Osteoblast (primary cell): ENCODE results near the gene LGALS1. TPM values are rescaled to one million over a fixed set of nuclear protein-coding genes. Genes with fewer than 3 reads are reported as not detected.

Experiments used
- DNase-seq: peaks from one replicate; pipeline ENCODE4 v3.0.0; 2011; ENCODE audit warnings: low spot score, mixed read lengths; ENCODE audit not compliant: insufficient read length; ENCODE audit errors: missing footprints
- H2AFZ ChIP-seq: 2 replicates; pipeline ENCODE4 v1.6.0; 2011; ENCODE audit warnings: mild to moderate bottlenecking, low read length
- H3K27ac ChIP-seq: 2 replicates; pipeline ENCODE4 v1.5.1; 2011; ENCODE audit warnings: mild to moderate bottlenecking, low read depth, low read length, moderate library complexity
- H3K27me3 ChIP-seq: 2 replicates; pipeline ENCODE4 v1.6.0; 2012; ENCODE audit warnings: mild to moderate bottlenecking, control low read depth, inconsistent platforms, low read length, moderate library complexity; ENCODE audit not compliant: insufficient read depth
- H3K36me3 ChIP-seq: 2 replicates; pipeline ENCODE4 v1.5.1; 2011; ENCODE audit warnings: mild to moderate bottlenecking, low read length, control low read depth, moderate library complexity; ENCODE audit not compliant: insufficient read depth
- H3K4me1 ChIP-seq: 2 replicates; pipeline ENCODE4 v1.5.1; 2011; ENCODE audit warnings: mild to moderate bottlenecking, low read length, control low read depth, moderate library complexity; ENCODE audit not compliant: insufficient read depth
- H3K4me2 ChIP-seq: 2 replicates; pipeline ENCODE4 v1.6.0; 2011; ENCODE audit warnings: mild to moderate bottlenecking, low read length; ENCODE audit not compliant: insufficient read depth
- H3K4me3 ChIP-seq: fragments of 200-600 bp; sonication (generic); 3 replicates; pipeline ENCODE4 v1.5.1; 2012; ENCODE audit warnings: mild to moderate bottlenecking, low read length, inconsistent platforms; ENCODE audit not compliant: insufficient read depth
- H3K79me2 ChIP-seq: 2 replicates; pipeline ENCODE4 v1.6.0; 2012; ENCODE audit warnings: mild to moderate bottlenecking, low read length, control low read depth, inconsistent platforms; ENCODE audit not compliant: insufficient read depth
- H3K9me3 ChIP-seq: 2 replicates; pipeline ENCODE4 v1.5.1; 2011; ENCODE audit warnings: low read depth, low read length, control low read depth
- H4K20me1 ChIP-seq: 2 replicates; pipeline ENCODE4 v1.6.0; 2012; ENCODE audit warnings: mild to moderate bottlenecking, low read length, control low read depth; ENCODE audit not compliant: insufficient read depth
- CTCF ChIP-seq: IDR thresholded peaks from 2 replicates; pipeline ENCODE4 v1.5.1; 2011; ENCODE audit warnings: mild to moderate bottlenecking, low read depth, low read length, moderate library complexity; ENCODE audit errors: extremely low read depth
- total RNA-seq: library from RNA; depleted of rRNA; stranded (reverse); fragments of >200 nt; gene quantifications from 2 replicates; pipeline ENCODE4 v1.2.3, GENCODE V29; 2012

Gene LGALS1
- total RNA-seq, 1 donor, result 3,004 TPM

- Histone ChIP-seq H2AFZ (no peak overlapping the region), H3K27ac (no peak overlapping the region), H3K36me3 (peaks cover 7% of the 10 kb centered on the region), H3K27me3 (no peaks in the 10 kb centered on the region), H3K79me2 (peaks cover 23% of the 10 kb centered on the region), H3K4me1 (peaks cover 17% of the 10 kb centered on the region), H4K20me1 (peaks cover 18% of the 10 kb centered on the region), H3K4me3 (no peak overlapping the region), H3K4me2 (no peak overlapping the region), H3K9me3 (no peaks in the 10 kb centered on the region)
- DNase-seq, result peak; percentile 38
- no peak for TF ChIP-seq CTCF
These were observed 2.4 kb upstream of the LGALS1 start for GRCh38 chr22:37672920-37673455.

DNA sequence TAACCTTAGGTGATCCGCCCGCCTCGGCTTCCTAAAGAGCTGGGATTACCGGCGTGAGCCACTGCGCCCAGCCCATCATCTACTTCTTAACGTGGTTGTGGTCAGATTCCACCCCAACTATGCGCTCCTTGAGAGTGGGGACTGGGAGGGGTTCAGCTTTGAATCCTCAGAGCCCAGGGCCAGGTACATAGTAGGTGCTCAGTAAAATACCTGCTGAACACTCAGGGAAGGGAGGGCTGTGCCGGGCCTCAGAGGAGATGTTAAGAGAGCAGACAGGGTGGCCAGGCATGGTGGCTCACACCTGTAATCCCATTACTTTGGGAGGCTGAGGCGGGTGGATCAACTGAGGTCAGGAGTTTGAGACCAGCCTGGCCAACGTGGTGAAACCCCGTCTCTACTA lies 1.2 kb upstream of the LGALS1 start:
- Histone ChIP-seq H3K4me2 (no peak overlapping the region), H3K27me3 (no peaks in the 10 kb centered on the region), H3K79me2 (peaks cover 28% of the 10 kb centered on the region), H4K20me1 (peaks cover 23% of the 10 kb centered on the region), H3K4me1 (peaks cover 21% of the 10 kb centered on the region), H3K27ac (peak overlapping the region; percentile 13), H2AFZ (no peak overlapping the region), H3K4me3 (no peak overlapping the region), H3K9me3 (no peaks in the 10 kb centered on the region), H3K36me3 (peaks cover 16% of the 10 kb centered on the region)
- no peak for DNase-seq
- no peak for TF ChIP-seq CTCF

- DNase-seq, result no peak
- TF ChIP-seq CTCF, result no peak
These were observed 697 bp downstream of the LGALS1 start for GRCh38 chr22:37675930-37676735.

DNA sequence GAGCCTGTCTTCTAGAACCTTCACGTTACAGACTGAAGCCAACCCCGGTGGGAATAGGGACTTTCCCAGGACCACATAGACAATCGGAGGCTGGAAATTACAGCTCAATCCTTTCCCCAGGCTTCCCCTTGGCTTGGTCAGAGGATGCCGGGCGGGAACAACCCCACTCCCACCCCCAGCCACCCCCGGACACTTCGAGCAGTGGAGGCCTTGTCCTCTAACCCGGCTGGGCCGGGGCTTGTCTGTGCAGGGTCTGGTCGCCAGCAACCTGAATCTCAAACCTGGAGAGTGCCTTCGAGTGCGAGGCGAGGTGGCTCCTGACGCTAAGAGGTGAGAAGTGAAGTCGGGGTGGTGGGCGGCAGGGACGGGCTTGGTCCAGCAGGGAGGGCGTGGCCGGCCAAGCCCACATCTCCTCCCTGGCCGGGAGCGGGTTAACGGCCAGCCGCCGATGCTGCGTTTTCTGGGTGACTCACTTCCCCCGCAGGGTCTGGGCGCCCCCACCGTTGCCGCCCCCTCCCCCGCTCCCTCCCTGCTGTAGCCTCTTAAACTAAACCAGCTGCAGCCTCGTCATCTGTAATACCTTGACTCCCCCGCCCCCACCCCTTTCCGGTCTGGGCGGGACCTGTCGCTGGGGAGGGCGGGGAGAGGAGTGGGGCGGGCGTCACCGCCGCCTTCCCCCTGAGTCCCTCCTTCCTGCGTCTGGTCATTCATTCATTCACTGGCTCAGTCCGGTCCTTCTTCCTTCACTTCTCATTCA lies 1.5 kb downstream of the LGALS1 start:
- no peaks in the 10 kb centered on the region for H3K9me3 ChIP-seq
- H2AFZ ChIP-seq, result no peak overlapping the region
- H4K20me1 ChIP-seq, result peaks cover 43% of the 10 kb centered on the region
- peak; percentile 95 for DNase-seq
- H3K4me2 ChIP-seq, result peak overlapping the region; percentile 96
- H3K36me3 ChIP-seq, result peaks cover 26% of the 10 kb centered on the region
- peaks cover 23% of the 10 kb centered on the region for H3K4me1 ChIP-seq
- no peak for TF ChIP-seq CTCF
- peaks cover 28% of the 10 kb centered on the region for H3K79me2 ChIP-seq
- H3K27ac ChIP-seq, result peak overlapping the region; percentile 83
- no peaks in the 10 kb centered on the region for H3K27me3 ChIP-seq
- H3K4me3 ChIP-seq, result peak overlapping the region; percentile 99

More at GRCh38 chr22:37675930-37676735, 697 bp downstream of the LGALS1 start:
- peaks cover 28% of the 10 kb centered on the region for H3K79me2 ChIP-seq
- peaks cover 20% of the 10 kb centered on the region for H3K4me1 ChIP-seq
- H3K27me3 ChIP-seq, result no peaks in the 10 kb centered on the region
- H3K36me3 ChIP-seq, result peaks cover 26% of the 10 kb centered on the region
- H3K4me2 ChIP-seq, result peak overlapping the region; percentile 96
- no peaks in the 10 kb centered on the region for H3K9me3 ChIP-seq
- peak overlapping the region; percentile 83 for H3K27ac ChIP-seq
- H4K20me1 ChIP-seq, result peaks cover 40% of the 10 kb centered on the region
- H2AFZ ChIP-seq, result no peak overlapping the region
- H3K4me3 ChIP-seq, result peak overlapping the region; percentile 99
